HepG2 (cell line): Measurements from ENCODE around the gene RAPSN. TPM values are rescaled to one million over a fixed set of nuclear protein-coding genes. Genes with fewer than 3 reads are reported as not detected.

Experiments used
- CHCHD3 ChIP-seq: sonication (generic); formaldehyde crosslinking; IDR thresholded peaks from 2 replicates; pipeline ENCODE4 v1.8.0; 2022; ENCODE audit warnings: mild to moderate bottlenecking, missing genetic modification reagents, moderate library complexity
- DMAP1 ChIP-seq: IDR thresholded peaks from 2 replicates; pipeline ENCODE4 v1.6.1; 2016
- ESRRA ChIP-seq: sonication (generic); formaldehyde crosslinking; IDR thresholded peaks from 2 replicates; pipeline ENCODE4 v1.5.1; 2020; ENCODE audit warnings: mild to moderate bottlenecking, low read depth, missing genetic modification reagents
- MTA3 ChIP-seq: sonication (generic); formaldehyde crosslinking; IDR thresholded peaks from 2 replicates; pipeline ENCODE4 v1.4.0; 2020; ENCODE audit warnings: missing genetic modification reagents
- MYC ChIP-seq: sonication (generic); formaldehyde crosslinking; IDR thresholded peaks from 2 replicates; pipeline ENCODE4 v1.9.0; 2021; ENCODE audit warnings: missing genetic modification reagents, borderline replicate concordance
- PITX1 ChIP-seq: sonication (generic); formaldehyde crosslinking; IDR thresholded peaks from 2 replicates; pipeline ENCODE4 v1.5.1; 2020; ENCODE audit warnings: mild to moderate bottlenecking, missing genetic modification reagents
- RBM39 ChIP-seq: fragments of 200-400 bp; formaldehyde crosslinking; IDR thresholded peaks from one replicate; pipeline ENCODE4 v1.6.1; 2018; ENCODE audit warnings: antibody characterized with exemption, mild to moderate bottlenecking, low read depth, low read length; ENCODE audit not compliant: poor library complexity, severe bottlenecking
- SETDB1 ChIP-seq: sonication (generic); formaldehyde crosslinking; IDR thresholded peaks from 2 replicates; pipeline ENCODE4 v1.5.1; 2020; ENCODE audit warnings: missing genetic modification reagents, mild to moderate bottlenecking, borderline replicate concordance
- SOX6 ChIP-seq, 2 experiments: fragments of 450-650 bp in 1 of 2; sonication (generic) in 1 of 2; formaldehyde crosslinking in 1 of 2; IDR thresholded peaks; 2 replicates each; pipeline versions ENCODE4 v1.4.0 to v1.6.1; 2017 to 2020; ENCODE audit warnings: antibody characterized with exemption in 1 of 2, mild to moderate bottlenecking in 1 of 2, missing genetic modification reagents in 1 of 2
- SRSF1 ChIP-seq: fragments of 200-400 bp; formaldehyde crosslinking; optimal IDR thresholded peaks from 2 replicates; pipeline ENCODE3; 2017; ENCODE audit warnings: mild to moderate bottlenecking, low read depth, low read length, moderate library complexity
- TBL1XR1 ChIP-seq: fragments of 150-350 bp; IDR thresholded peaks from 2 replicates; pipeline ENCODE4 v1.6.1; 2014; ENCODE audit warnings: borderline replicate concordance, low read length; ENCODE audit not compliant: partially characterized antibody
- TEAD3 ChIP-seq: optimal IDR thresholded peaks from 2 replicates; pipeline ENCODE3; 2016; ENCODE audit warnings: borderline replicate concordance
- ZC3H4 ChIP-seq: sonication (generic); formaldehyde crosslinking; IDR thresholded peaks from 2 replicates; pipeline ENCODE4 v1.4.0; 2020; ENCODE audit warnings: missing genetic modification reagents, borderline replicate concordance
- ZFP41 ChIP-seq: sonication (generic); formaldehyde crosslinking; IDR thresholded peaks from 2 replicates; pipeline ENCODE4 v1.4.0; 2020; ENCODE audit warnings: mild to moderate bottlenecking, missing genetic modification reagents, borderline replicate concordance
- ZFYVE20 ChIP-seq: sonication (generic); formaldehyde crosslinking; IDR thresholded peaks from 2 replicates; pipeline ENCODE4 v1.8.0; 2023; ENCODE audit warnings: low read depth, mild to moderate bottlenecking, moderate library complexity, missing genetic modification reagents, borderline replicate concordance
- ZKSCAN5 ChIP-seq: sonication (generic); formaldehyde crosslinking; IDR thresholded peaks from 2 replicates; pipeline ENCODE4 v1.5.1; 2020; ENCODE audit warnings: mild to moderate bottlenecking, missing genetic modification reagents
- ZNF124 ChIP-seq: sonication (generic); formaldehyde crosslinking; IDR thresholded peaks from 2 replicates; pipeline ENCODE4 v1.4.0; 2020; ENCODE audit warnings: missing genetic modification reagents
- ZNF350 ChIP-seq: sonication (generic); formaldehyde crosslinking; IDR thresholded peaks from 2 replicates; pipeline ENCODE4 v1.4.0; 2020; ENCODE audit warnings: mild to moderate bottlenecking, low read depth, missing genetic modification reagents, borderline replicate concordance
- ZNF607 ChIP-seq: sonication (generic); formaldehyde crosslinking; IDR thresholded peaks from 2 replicates; pipeline ENCODE4 v1.5.1; 2020; ENCODE audit warnings: missing genetic modification reagents, mild to moderate bottlenecking, borderline replicate concordance
- ZNF614 ChIP-seq: IDR thresholded peaks from 2 replicates; pipeline ENCODE4 v1.6.1; 2018; ENCODE audit warnings: missing biosample characterization, missing genetic modification reagents, inconsistent platforms, borderline replicate concordance
- ZSCAN29 ChIP-seq: sonication (generic); formaldehyde crosslinking; conservative IDR thresholded peaks from 2 replicates; pipeline ENCODE4 v1.4.0; 2020; ENCODE audit warnings: mild to moderate bottlenecking, missing genetic modification reagents
- ZSCAN30 ChIP-seq: sonication (generic); formaldehyde crosslinking; IDR thresholded peaks from 2 replicates; pipeline ENCODE4 v1.5.0; 2020; ENCODE audit warnings: mild to moderate bottlenecking, missing genetic modification reagents
- polyA plus RNA-seq, 8 experiments: library from polyadenylated mRNA; depleted of rRNA in 3 of 8; stranded (reverse) in 7 of 8; unstranded in 1 of 8; fragments of >200 nt; fragmentation: Illumina TruSeq in 4 of 8; extraction: Trizol in 4 of 8; gene quantifications; 2 replicates each; pipeline versions ENCODE4 v1.2.1 to v1.2.3, GENCODE V29; 2011 to 2016; ENCODE audit warnings: low read depth in 4 of 8, missing spikeins in 1 of 8, mixed read lengths in 1 of 8; ENCODE audit not compliant: insufficient read depth in 1 of 8
- total RNA-seq, 5 experiments: library from RNA; depleted of rRNA; stranded (reverse); fragments of >200 nt; fragmentation: Illumina TruSeq; extraction: Trizol; gene quantifications; 2 replicates each; pipeline ENCODE4 v1.2.3, GENCODE V29; 2016; ENCODE audit warnings: low read depth in 1 of 5
- TF ChIP-seq, protein P1 (sequence below): sonication (generic); formaldehyde crosslinking; IDR thresholded peaks from 2 replicates; pipeline ENCODE4 v1.4.0; 2020; ENCODE audit warnings: mild to moderate bottlenecking, missing genetic modification reagents
- TF ChIP-seq, protein P2 (sequence below): sonication (generic); formaldehyde crosslinking; IDR thresholded peaks from 2 replicates; pipeline ENCODE4 v1.5.1; 2020; ENCODE audit warnings: mild to moderate bottlenecking, missing genetic modification reagents, moderate library complexity

RAPSN gene
- total and polyA plus RNA-seq, 2 of the 13 experiments (the other 11 are each of a cell fraction or from before 2014, with no cell fraction given), result 0.15 to 1.2 TPM

DNA sequence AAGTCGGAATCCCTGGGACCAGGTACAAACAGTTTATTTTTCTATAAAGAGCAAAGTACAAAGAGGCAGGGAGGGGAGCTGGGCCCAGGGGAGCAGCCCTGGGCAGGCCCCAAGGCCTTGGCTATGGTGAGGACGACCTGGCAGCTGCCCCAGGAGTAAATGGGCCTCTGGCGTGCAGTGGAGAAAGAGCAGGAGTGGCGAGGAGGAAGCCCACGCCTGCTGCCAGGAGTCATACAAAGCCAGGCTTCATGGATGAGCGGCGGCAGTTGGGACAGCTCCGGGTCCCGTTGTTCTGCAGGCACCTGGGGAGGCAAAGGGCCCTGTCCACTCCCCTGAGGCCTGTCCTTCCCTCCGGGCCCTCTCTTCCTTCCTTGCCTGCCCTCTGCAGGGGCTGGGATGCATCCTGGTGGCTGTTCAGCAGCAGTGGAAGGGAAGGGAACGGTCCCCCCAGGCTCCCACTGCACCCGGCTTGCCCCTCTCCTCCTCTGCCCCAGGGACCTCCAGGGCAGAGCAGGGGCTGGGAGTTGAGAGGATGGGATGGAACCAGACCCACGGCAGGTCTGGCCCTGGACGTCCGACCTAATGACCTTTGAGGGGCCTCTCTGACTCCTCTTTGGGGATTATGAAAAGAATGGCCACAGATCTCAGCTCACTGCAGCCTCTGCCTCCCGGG is 11.1 kb downstream of the RAPSN start (continued):
- TF ChIP-seq ZNF614 (CRISPR knock-in tag), result 0 out of 2 replicates have a peak, but pooled peaks have one; percentile 19
- TF ChIP-seq ZNF607 (CRISPR knock-in tag), result 0 out of 2 replicates have a peak, but pooled peaks have one; percentile 53
- no peak for TF ChIP-seq RBM39
- TF ChIP-seq TBL1XR1, result no peak
- TF ChIP-seq, protein P1, sequence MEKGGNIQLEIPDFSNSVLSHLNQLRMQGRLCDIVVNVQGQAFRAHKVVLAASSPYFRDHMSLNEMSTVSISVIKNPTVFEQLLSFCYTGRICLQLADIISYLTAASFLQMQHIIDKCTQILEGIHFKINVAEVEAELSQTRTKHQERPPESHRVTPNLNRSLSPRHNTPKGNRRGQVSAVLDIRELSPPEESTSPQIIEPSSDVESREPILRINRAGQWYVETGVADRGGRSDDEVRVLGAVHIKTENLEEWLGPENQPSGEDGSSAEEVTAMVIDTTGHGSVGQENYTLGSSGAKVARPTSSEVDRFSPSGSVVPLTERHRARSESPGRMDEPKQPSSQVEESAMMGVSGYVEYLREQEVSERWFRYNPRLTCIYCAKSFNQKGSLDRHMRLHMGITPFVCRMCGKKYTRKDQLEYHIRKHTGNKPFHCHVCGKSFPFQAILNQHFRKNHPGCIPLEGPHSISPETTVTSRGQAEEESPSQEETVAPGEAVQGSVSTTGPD (CRISPR knock-in tag), result no peak
- no peak for TF ChIP-seq ZFP41
- TF ChIP-seq ZC3H4 (CRISPR knock-in tag), result no peak
- no peak for TF ChIP-seq ESRRA (CRISPR knock-in tag)
- no peak for TF ChIP-seq SETDB1
- TF ChIP-seq ZNF124 (CRISPR knock-in tag), result 0 out of 2 replicates have a peak, but pooled peaks have one; percentile 14
- no peak for TF ChIP-seq ZFYVE20 (CRISPR knock-in tag)
- no peak for TF ChIP-seq SOX6 (IDR thresholded peaks at IDR 0.05)
- TF ChIP-seq SOX6 (CRISPR knock-in tag; IDR thresholded peaks at IDR 0.05), result peak; percentile 36; the same call in 1 of the 2 replicates
- no peak for TF ChIP-seq CHCHD3
- no peak for TF ChIP-seq ZNF350 (CRISPR knock-in tag)
- TF ChIP-seq DMAP1 (CRISPR knock-in tag), result peak; percentile 65
- TF ChIP-seq ZKSCAN5 (CRISPR knock-in tag), result peak; percentile 82
- TF ChIP-seq, protein P2, sequence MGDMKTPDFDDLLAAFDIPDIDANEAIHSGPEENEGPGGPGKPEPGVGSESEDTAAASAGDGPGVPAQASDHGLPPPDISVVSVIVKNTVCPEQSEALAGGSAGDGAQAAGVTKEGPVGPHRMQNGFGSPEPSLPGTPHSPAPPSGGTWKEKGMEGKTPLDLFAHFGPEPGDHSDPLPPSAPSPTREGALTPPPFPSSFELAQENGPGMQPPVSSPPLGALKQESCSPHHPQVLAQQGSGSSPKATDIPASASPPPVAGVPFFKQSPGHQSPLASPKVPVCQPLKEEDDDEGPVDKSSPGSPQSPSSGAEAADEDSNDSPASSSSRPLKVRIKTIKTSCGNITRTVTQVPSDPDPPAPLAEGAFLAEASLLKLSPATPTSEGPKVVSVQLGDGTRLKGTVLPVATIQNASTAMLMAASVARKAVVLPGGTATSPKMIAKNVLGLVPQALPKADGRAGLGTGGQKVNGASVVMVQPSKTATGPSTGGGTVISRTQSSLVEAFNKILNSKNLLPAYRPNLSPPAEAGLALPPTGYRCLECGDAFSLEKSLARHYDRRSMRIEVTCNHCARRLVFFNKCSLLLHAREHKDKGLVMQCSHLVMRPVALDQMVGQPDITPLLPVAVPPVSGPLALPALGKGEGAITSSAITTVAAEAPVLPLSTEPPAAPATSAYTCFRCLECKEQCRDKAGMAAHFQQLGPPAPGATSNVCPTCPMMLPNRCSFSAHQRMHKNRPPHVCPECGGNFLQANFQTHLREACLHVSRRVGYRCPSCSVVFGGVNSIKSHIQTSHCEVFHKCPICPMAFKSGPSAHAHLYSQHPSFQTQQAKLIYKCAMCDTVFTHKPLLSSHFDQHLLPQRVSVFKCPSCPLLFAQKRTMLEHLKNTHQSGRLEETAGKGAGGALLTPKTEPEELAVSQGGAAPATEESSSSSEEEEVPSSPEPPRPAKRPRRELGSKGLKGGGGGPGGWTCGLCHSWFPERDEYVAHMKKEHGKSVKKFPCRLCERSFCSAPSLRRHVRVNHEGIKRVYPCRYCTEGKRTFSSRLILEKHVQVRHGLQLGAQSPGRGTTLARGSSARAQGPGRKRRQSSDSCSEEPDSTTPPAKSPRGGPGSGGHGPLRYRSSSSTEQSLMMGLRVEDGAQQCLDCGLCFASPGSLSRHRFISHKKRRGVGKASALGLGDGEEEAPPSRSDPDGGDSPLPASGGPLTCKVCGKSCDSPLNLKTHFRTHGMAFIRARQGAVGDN (CRISPR knock-in tag), result peak; percentile 93
- peak; percentile 31 for TF ChIP-seq SRSF1
- TF ChIP-seq ZSCAN29 (CRISPR knock-in tag), result 0 out of 2 replicates have a peak, but pooled peaks have one; percentile 23
- TF ChIP-seq ZSCAN30 (CRISPR knock-in tag), result no peak
- no peak for TF ChIP-seq MTA3 (CRISPR knock-in tag)
- TF ChIP-seq PITX1, result no peak
- TF ChIP-seq MYC, result peak; percentile 36; the same call in 1 of the 2 replicates
- TF ChIP-seq TEAD3 (CRISPR knock-in tag), result no peak
